HEK293 (cell line): ENCODE data around the gene PROKR2.

Source experiments
- IKZF3 ChIP-seq: fragments of 450-650 bp; IDR thresholded peaks from 2 replicates; pipeline ENCODE4 v1.5.0; 2018; ENCODE audit warnings: missing biosample characterization, mild to moderate bottlenecking, missing genetic modification characterization, moderate library complexity
- TRIM28 ChIP-seq: IDR thresholded peaks from 2 replicates; pipeline ENCODE4 v1.6.1; 2011; ENCODE audit warnings: low read length, control low read depth, borderline replicate concordance
- ZNF2 ChIP-seq: fragments of 450-650 bp; formaldehyde crosslinking; IDR thresholded peaks from 2 replicates; pipeline ENCODE4 v1.5.1; 2016; ENCODE audit warnings: missing biosample characterization, missing genetic modification characterization
- ZNF658 ChIP-seq: fragments of 450-650 bp; formaldehyde crosslinking; IDR thresholded peaks from 2 replicates; pipeline ENCODE4; 2016; ENCODE audit warnings: missing biosample characterization, missing genetic modification characterization
- ZNF701 ChIP-seq: fragments of 450-650 bp; formaldehyde crosslinking; IDR thresholded peaks from 2 replicates; pipeline ENCODE4 v1.5.1; 2016; ENCODE audit warnings: missing biosample characterization, missing genetic modification characterization
- ZNF76 ChIP-seq: fragments of 450-650 bp; formaldehyde crosslinking; IDR thresholded peaks from 2 replicates; pipeline ENCODE4; 2016; ENCODE audit warnings: low read depth, missing biosample characterization, missing genetic modification characterization, borderline replicate concordance
- TF ChIP-seq, protein P1 (sequence below): fragments of 450-650 bp; formaldehyde crosslinking; IDR thresholded peaks from 2 replicates; pipeline ENCODE4 v1.5.1; 2017; ENCODE audit warnings: missing biosample characterization, missing genetic modification characterization
- TF ChIP-seq, protein P2 (sequence below): fragments of 450-650 bp; formaldehyde crosslinking; IDR thresholded peaks from 2 replicates; pipeline ENCODE4 v1.5.1; 2016; ENCODE audit warnings: missing biosample characterization, missing genetic modification characterization
- TF ChIP-seq, protein P3 (sequence below): IDR thresholded peaks from 2 replicates; pipeline ENCODE4 v1.6.1; 2011; ENCODE audit warnings: mild to moderate bottlenecking, low read depth, low read length, borderline replicate concordance
- TF ChIP-seq, protein P4 (sequence below): fragments of 450-650 bp; formaldehyde crosslinking; IDR thresholded peaks from 2 replicates; pipeline ENCODE4 v1.5.1; 2016; ENCODE audit warnings: missing biosample characterization, missing genetic modification characterization

DNA sequence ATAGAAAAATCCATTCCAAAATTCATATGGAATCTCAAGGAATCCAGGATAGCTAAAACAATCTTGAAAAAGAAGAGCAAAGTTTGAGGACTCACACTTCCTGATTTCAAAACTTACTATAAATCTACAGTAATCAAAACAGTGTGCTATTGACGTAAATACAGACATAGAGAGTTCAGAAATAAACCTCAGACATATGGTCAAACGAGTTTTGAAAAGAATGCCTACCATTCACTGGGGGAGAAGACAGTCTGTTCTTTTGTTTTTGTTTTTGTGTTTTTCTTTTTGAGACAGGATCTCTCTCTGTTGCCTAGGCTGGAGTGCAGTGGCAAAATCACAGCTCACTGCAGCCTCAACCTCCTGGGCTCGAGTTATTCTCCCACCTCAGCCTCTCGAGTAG is 25.3 kb upstream of the PROKR2 start:
- TF ChIP-seq, protein P1, sequence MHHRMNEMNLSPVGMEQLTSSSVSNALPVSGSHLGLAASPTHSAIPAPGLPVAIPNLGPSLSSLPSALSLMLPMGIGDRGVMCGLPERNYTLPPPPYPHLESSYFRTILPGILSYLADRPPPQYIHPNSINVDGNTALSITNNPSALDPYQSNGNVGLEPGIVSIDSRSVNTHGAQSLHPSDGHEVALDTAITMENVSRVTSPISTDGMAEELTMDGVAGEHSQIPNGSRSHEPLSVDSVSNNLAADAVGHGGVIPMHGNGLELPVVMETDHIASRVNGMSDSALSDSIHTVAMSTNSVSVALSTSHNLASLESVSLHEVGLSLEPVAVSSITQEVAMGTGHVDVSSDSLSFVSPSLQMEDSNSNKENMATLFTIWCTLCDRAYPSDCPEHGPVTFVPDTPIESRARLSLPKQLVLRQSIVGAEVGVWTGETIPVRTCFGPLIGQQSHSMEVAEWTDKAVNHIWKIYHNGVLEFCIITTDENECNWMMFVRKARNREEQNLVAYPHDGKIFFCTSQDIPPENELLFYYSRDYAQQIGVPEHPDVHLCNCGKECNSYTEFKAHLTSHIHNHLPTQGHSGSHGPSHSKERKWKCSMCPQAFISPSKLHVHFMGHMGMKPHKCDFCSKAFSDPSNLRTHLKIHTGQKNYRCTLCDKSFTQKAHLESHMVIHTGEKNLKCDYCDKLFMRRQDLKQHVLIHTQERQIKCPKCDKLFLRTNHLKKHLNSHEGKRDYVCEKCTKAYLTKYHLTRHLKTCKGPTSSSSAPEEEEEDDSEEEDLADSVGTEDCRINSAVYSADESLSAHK (tag by site-specific recombination), result no peak
- TF ChIP-seq, protein P2, sequence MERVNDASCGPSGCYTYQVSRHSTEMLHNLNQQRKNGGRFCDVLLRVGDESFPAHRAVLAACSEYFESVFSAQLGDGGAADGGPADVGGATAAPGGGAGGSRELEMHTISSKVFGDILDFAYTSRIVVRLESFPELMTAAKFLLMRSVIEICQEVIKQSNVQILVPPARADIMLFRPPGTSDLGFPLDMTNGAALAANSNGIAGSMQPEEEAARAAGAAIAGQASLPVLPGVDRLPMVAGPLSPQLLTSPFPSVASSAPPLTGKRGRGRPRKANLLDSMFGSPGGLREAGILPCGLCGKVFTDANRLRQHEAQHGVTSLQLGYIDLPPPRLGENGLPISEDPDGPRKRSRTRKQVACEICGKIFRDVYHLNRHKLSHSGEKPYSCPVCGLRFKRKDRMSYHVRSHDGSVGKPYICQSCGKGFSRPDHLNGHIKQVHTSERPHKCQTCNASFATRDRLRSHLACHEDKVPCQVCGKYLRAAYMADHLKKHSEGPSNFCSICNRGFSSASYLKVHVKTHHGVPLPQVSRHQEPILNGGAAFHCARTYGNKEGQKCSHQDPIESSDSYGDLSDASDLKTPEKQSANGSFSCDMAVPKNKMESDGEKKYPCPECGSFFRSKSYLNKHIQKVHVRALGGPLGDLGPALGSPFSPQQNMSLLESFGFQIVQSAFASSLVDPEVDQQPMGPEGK, result no peak
- no peak for TF ChIP-seq TRIM28
- TF ChIP-seq ZNF2 (tag by site-specific recombination), result no peak
- TF ChIP-seq, protein P3, sequence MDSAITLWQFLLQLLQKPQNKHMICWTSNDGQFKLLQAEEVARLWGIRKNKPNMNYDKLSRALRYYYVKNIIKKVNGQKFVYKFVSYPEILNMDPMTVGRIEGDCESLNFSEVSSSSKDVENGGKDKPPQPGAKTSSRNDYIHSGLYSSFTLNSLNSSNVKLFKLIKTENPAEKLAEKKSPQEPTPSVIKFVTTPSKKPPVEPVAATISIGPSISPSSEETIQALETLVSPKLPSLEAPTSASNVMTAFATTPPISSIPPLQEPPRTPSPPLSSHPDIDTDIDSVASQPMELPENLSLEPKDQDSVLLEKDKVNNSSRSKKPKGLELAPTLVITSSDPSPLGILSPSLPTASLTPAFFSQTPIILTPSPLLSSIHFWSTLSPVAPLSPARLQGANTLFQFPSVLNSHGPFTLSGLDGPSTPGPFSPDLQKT, result no peak
- no peak for TF ChIP-seq ZNF658 (tag by site-specific recombination)
- TF ChIP-seq, protein P4, sequence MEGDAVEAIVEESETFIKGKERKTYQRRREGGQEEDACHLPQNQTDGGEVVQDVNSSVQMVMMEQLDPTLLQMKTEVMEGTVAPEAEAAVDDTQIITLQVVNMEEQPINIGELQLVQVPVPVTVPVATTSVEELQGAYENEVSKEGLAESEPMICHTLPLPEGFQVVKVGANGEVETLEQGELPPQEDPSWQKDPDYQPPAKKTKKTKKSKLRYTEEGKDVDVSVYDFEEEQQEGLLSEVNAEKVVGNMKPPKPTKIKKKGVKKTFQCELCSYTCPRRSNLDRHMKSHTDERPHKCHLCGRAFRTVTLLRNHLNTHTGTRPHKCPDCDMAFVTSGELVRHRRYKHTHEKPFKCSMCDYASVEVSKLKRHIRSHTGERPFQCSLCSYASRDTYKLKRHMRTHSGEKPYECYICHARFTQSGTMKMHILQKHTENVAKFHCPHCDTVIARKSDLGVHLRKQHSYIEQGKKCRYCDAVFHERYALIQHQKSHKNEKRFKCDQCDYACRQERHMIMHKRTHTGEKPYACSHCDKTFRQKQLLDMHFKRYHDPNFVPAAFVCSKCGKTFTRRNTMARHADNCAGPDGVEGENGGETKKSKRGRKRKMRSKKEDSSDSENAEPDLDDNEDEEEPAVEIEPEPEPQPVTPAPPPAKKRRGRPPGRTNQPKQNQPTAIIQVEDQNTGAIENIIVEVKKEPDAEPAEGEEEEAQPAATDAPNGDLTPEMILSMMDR (tag by site-specific recombination), result no peak
- TF ChIP-seq ZNF701 (tag by site-specific recombination), result no peak
- no peak for TF ChIP-seq IKZF3
- TF ChIP-seq ZNF76 (tag by site-specific recombination), result no peak
